HFFc6 (cell line): ENCODE measurements around the gene GZMM. TPM values are rescaled to one million over a fixed set of nuclear protein-coding genes. Genes with fewer than 3 reads are reported as not detected.
"Not testable (repeated sequence)": the region's sequence is repeated elsewhere in the genome, so short reads cannot be mapped to it uniquely, and the experiment has no call there.

Experiments
- DNase-seq: peaks from one replicate; pipeline ENCODE4 v3.0.0-alpha.2; 2018
- H3K27ac Mint-ChIP-seq: 2 replicates; pipeline ENCODE4 v1.8.0; 2020; ENCODE audit warnings: mild to moderate bottlenecking, mixed read lengths
- H3K27me3 Mint-ChIP-seq: 2 replicates; pipeline ENCODE4 v1.8.0; 2021; ENCODE audit warnings: mild to moderate bottlenecking, moderate library complexity, mixed read lengths; ENCODE audit not compliant: insufficient read depth
- H3K36me3 Mint-ChIP-seq: 2 replicates; pipeline ENCODE4 v1.8.0; 2021; ENCODE audit warnings: low read depth, mixed read lengths
- H3K4me1 Mint-ChIP-seq: 2 replicates; pipeline ENCODE4 v1.8.0; 2020; ENCODE audit warnings: low read depth, mixed read lengths
- H3K4me3 Mint-ChIP-seq: 2 replicates; pipeline ENCODE4 v1.8.0; 2020; ENCODE audit warnings: mild to moderate bottlenecking, moderate library complexity, mixed read lengths
- H3K9me3 Mint-ChIP-seq: 2 replicates; pipeline ENCODE4 v1.8.0; 2020; ENCODE audit warnings: mild to moderate bottlenecking, mixed read lengths
- total RNA-seq, 6 experiments: library from RNA; stranded (reverse); fragmentation: NEBNext Ultra II Directional; extraction: Animal tissue kit (Norgen Biotek cat#: 25700); gene quantifications; 2 replicates in 1 of 6; 3 replicates in 5 of 6; pipeline ENCODE4 v1.2.3, GENCODE V29; 2021
- TF ChIP-seq, protein P1 (sequence below): fragments of 200-600 bp; sonication (generic); IDR thresholded peaks from 2 replicates; pipeline ENCODE4 v1.5.0; 2021; ENCODE audit warnings: antibody characterized with exemption, mild to moderate bottlenecking

Gene GZMM
- total RNA-seq, 6 experiments from 2014 or later: 0.24 TPM; not detected in 5

DNA sequence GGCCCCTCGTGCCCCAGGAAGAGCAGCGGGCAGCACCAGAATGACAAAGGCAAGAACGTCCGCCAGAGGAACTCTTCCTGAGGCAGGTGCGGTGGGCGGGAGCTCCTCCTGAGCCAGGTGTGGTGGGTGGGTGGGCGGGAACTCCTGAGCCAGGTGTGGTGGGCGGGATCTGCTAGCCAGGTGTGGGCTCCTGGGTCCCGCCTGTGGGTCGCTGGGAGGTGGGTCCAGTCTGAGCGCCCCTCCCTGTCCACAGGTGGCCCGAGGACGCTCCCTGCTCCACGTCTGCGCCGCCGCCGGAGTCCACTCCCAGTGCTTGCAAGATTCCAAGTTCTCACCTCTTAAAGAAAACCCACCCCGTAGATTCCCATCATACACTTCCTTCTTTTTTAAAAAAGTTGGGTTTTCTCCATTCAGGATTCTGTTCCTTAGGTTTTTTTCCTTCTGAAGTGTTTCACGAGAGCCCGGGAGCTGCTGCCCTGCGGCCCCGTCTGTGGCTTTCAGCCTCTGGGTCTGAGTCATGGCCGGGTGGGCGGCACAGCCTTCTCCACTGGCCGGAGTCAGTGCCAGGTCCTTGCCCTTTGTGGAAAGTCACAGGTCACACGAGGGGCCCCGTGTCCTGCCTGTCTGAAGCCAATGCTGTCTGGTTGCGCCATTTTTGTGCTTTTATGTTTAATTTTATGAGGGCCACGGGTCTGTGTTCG, 38.8 kb downstream of the GZMM start:
- peak overlapping the region; percentile 69 for H3K27ac Mint-ChIP-seq
- H3K27me3 Mint-ChIP-seq: peaks cover 5% of the 10 kb centered on the region
- peak overlapping the region; percentile 39 for H3K4me3 Mint-ChIP-seq
- peaks cover 20% of the 10 kb centered on the region for H3K4me1 Mint-ChIP-seq
- H3K9me3 Mint-ChIP-seq: no peaks in the 10 kb centered on the region
- 0 out of 2 replicates have a peak, but pooled peaks cover 5% of the 10 kb centered on the region for H3K36me3 Mint-ChIP-seq
- DNase-seq: peak; percentile 68
- TF ChIP-seq, protein P1, sequence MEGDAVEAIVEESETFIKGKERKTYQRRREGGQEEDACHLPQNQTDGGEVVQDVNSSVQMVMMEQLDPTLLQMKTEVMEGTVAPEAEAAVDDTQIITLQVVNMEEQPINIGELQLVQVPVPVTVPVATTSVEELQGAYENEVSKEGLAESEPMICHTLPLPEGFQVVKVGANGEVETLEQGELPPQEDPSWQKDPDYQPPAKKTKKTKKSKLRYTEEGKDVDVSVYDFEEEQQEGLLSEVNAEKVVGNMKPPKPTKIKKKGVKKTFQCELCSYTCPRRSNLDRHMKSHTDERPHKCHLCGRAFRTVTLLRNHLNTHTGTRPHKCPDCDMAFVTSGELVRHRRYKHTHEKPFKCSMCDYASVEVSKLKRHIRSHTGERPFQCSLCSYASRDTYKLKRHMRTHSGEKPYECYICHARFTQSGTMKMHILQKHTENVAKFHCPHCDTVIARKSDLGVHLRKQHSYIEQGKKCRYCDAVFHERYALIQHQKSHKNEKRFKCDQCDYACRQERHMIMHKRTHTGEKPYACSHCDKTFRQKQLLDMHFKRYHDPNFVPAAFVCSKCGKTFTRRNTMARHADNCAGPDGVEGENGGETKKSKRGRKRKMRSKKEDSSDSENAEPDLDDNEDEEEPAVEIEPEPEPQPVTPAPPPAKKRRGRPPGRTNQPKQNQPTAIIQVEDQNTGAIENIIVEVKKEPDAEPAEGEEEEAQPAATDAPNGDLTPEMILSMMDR: no peak

- peak overlapping the region; percentile 69; the same call in 1 of the 2 replicates for H3K27ac Mint-ChIP-seq
Observed at GRCh38 chr19:583198-583967, 39.5 kb downstream of the GZMM start.

DNA sequence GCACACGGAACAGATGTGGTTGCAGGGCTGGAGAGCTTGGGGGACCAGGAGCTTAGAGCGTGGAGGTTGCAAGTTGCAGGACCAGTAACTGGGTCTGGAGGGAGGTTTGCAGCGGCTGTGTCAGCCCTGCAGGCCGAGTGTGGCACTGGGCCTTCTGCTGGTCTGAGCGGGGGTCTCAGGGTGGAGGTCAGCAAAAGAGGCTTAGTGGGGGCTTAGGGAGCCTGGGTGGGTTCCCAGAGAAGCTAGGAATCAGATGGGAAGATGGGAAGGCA, 40.1 kb downstream of the GZMM start:
- Mint-ChIP-seq H3K36me3 (0 out of 2 replicates have a peak, but pooled peaks cover 5% of the 10 kb centered on the region), H3K9me3 (no peaks in the 10 kb centered on the region), H3K27me3 (peaks cover 5% of the 10 kb centered on the region), H3K4me3 (peak overlapping the region; percentile 34; the same call in 1 of the 2 replicates), H3K27ac (no peak overlapping the region), H3K4me1 (peaks cover 26% of the 10 kb centered on the region)
- DNase-seq: no peak
- TF ChIP-seq, protein P1: no peak

More at GRCh38 chr19:583198-583967, 39.5 kb downstream of the GZMM start:
- Mint-ChIP-seq H3K9me3 (no peaks in the 10 kb centered on the region), H3K36me3 (0 out of 2 replicates have a peak, but pooled peaks cover 5% of the 10 kb centered on the region), H3K27me3 (peaks cover 5% of the 10 kb centered on the region), H3K4me1 (peaks cover 26% of the 10 kb centered on the region), H3K4me3 (peak overlapping the region; percentile 39)
- TF ChIP-seq, protein P1: no peak
- no peak for DNase-seq

DNA sequence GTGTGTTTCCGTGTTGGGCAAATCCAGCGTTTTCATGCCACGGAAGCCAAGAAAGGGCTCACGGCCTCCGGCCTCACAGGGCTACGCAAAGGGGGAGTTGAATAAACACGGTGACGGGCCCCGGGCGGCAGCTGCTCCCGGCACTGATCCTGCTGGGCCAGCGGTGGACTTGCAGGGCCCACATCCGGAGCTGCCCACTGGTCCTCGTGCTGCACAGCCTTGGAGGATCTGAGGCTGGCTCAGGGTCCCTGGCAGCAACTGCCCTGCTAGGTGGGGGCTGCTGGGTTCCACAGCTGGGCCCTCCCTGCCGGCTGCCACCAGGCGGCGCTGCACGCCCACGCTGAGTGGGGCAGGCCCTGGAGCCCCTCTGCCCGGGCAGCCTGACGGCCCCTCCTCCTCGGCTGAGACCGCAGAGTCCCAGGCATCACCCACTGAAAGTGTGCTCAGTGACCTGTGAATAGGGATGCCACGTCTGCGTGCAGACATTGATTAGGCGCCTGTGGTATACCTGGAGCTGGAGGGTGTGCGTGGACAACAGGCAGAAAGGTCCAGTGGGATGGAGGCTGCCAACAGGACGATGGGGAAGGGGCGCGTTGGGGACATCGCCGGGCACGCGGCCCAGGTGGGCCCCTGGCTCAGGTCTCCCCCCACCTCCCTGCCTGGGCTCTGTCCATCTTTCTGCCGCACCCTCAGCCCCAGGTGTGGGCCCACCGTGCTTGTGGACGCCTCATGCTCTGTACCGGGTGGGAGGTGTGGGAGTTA, 40.6 kb downstream of the GZMM start:
- no peaks in the 10 kb centered on the region for H3K9me3 Mint-ChIP-seq
- no peak overlapping the region for H3K4me3 Mint-ChIP-seq
- peaks cover 9% of the 10 kb centered on the region for H3K27me3 Mint-ChIP-seq
- DNase-seq: no peak
- H3K36me3 Mint-ChIP-seq: 0 out of 2 replicates have a peak, but pooled peaks cover 5% of the 10 kb centered on the region
- H3K4me1 Mint-ChIP-seq: peaks cover 26% of the 10 kb centered on the region
- H3K27ac Mint-ChIP-seq: no peak overlapping the region
- TF ChIP-seq, protein P1: peak; percentile 97

DNA sequence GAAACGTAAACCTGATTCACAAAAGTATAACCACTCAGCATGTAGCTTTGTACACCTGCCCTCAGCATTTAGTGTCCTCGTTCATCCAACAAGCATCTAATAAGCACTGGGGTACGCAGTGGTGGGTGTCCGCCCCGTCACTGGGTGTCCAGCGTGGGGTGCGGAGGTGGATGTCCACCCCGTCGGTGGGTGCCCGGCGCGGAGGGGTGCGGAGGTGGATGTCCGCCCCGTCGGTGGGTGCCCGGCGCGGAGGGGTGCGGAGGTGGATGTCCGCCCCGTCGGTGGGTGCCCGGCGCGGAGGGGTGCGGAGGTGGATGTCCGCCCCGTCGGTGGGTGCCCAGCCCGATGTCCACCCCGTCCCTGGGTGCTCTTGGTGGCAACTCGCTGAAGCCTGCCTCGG, 41.3 kb downstream of the GZMM start:
- peaks cover 26% of the 10 kb centered on the region for H3K4me1 Mint-ChIP-seq
- not testable (repeated sequence) for H3K9me3 Mint-ChIP-seq, H3K36me3 Mint-ChIP-seq, H3K27ac Mint-ChIP-seq, H3K4me3 Mint-ChIP-seq, H3K27me3 Mint-ChIP-seq, DNase-seq
